GM23338 (cell line): Measurements from ENCODE around the gene SYT7. TPM values are rescaled to one million over a fixed set of nuclear protein-coding genes. Genes with fewer than 3 reads are reported as not detected.

Experiments
- ATAC-seq: fragments of 200-7000 bp; cut with Tn5 transposase; 3 replicates; pipeline ENCODE4 v1.9.1; 2020
- DNase-seq: peaks from one replicate; pipeline ENCODE4 v3.0.0-alpha.2; 2015; ENCODE audit warnings: low spot score
- H2AFZ ChIP-seq: fragments of 200-600 bp; sonication (generic); 2 replicates; pipeline ENCODE4 v1.8.0; 2016; ENCODE audit warnings: antibody characterized with exemption, mild to moderate bottlenecking, moderate library complexity
- H3F3A ChIP-seq: fragments of 200-600 bp; sonication (generic); replicated peaks from 2 replicates; pipeline ENCODE4 v1.8.0; 2017; ENCODE audit warnings: antibody characterized with exemption, mixed run types, low read depth
- H3K27ac ChIP-seq: fragments of 200-600 bp; sonication (generic); 2 replicates; pipeline ENCODE4 v1.6.1; 2016; ENCODE audit warnings: low read depth
- H3K27me3 ChIP-seq: fragments of 200-600 bp; sonication (generic); 2 replicates; pipeline ENCODE4 v1.8.0; 2016; ENCODE audit warnings: mild to moderate bottlenecking, mixed run types, moderate library complexity; ENCODE audit not compliant: insufficient read depth
- H3K36me3 ChIP-seq: fragments of 200-600 bp; sonication (generic); 2 replicates; pipeline ENCODE4 v1.8.0; 2016; ENCODE audit warnings: mild to moderate bottlenecking; ENCODE audit not compliant: insufficient read depth
- H3K4me1 ChIP-seq: fragments of 200-600 bp; sonication (generic); 2 replicates; pipeline ENCODE4 v1.8.0; 2016; ENCODE audit warnings: mild to moderate bottlenecking, moderate library complexity; ENCODE audit not compliant: insufficient read depth
- H3K4me2 ChIP-seq: fragments of 200-600 bp; sonication (generic); 2 replicates; pipeline ENCODE4 v1.7.1; 2017; ENCODE audit warnings: mixed run types
- H3K4me3 ChIP-seq: fragments of 200-600 bp; sonication (generic); 2 replicates; pipeline ENCODE4 v1.6.1; 2016; ENCODE audit warnings: mixed run types
- H3K79me2 ChIP-seq: fragments of 200-600 bp; sonication (generic); replicated peaks from 2 replicates; pipeline ENCODE4 v1.8.0; 2017; ENCODE audit warnings: mild to moderate bottlenecking; ENCODE audit not compliant: insufficient read depth
- H3K9me2 ChIP-seq: fragments of 200-600 bp; sonication (generic); 2 replicates; pipeline ENCODE4 v1.8.0; 2017; ENCODE audit not compliant: insufficient read depth
- H4K20me1 ChIP-seq: fragments of 200-600 bp; sonication (generic); replicated peaks from 2 replicates; pipeline ENCODE4 v1.8.0; 2017; ENCODE audit warnings: mild to moderate bottlenecking; ENCODE audit not compliant: insufficient read depth
- H3K27ac Mint-ChIP-seq: 2 replicates; pipeline ENCODE4 v1.8.0; 2020; ENCODE audit warnings: inconsistent platforms, mild to moderate bottlenecking, moderate library complexity, mixed read lengths
- H3K27me3 Mint-ChIP-seq: 3 replicates; pipeline ENCODE4 v1.8.0; 2022; ENCODE audit warnings: low read depth, mild to moderate bottlenecking, moderate library complexity, mixed read lengths, inconsistent platforms; ENCODE audit not compliant: insufficient read depth, poor library complexity
- H3K36me3 Mint-ChIP-seq: 3 replicates; pipeline ENCODE4 v1.8.0; 2021; ENCODE audit warnings: low read depth, mild to moderate bottlenecking, inconsistent platforms, moderate library complexity, mixed read lengths
- H3K4me1 Mint-ChIP-seq: 3 replicates; pipeline ENCODE4 v1.8.0; 2020; ENCODE audit warnings: mild to moderate bottlenecking, inconsistent platforms, mixed read lengths
- H3K4me3 Mint-ChIP-seq: 3 replicates; pipeline ENCODE4 v1.8.0; 2021; ENCODE audit warnings: moderate library complexity, mild to moderate bottlenecking, inconsistent platforms, mixed read lengths
- H3K9me3 Mint-ChIP-seq: 3 replicates; pipeline ENCODE4 v1.8.0; 2020; ENCODE audit warnings: moderate library complexity, mild to moderate bottlenecking, inconsistent platforms, mixed read lengths
- CREB1 ChIP-seq: fragments of 250-450 bp; sonication (Bioruptor Pico); IDR thresholded peaks from 2 replicates; pipeline ENCODE4 v1.5.0; 2020; ENCODE audit warnings: low read depth, mild to moderate bottlenecking, moderate library complexity
- CTCF ChIP-seq, 2 experiments: fragments of 200-600 bp in 1 of 2; sonication (generic) in 1 of 2; conservative IDR thresholded peaks; 2 replicates each; pipeline versions ENCODE4 v1.5.1 to v1.6.1; 2016 to 2017; ENCODE audit warnings: antibody characterized with exemption in 2 of 2, low read depth in 2 of 2, mild to moderate bottlenecking in 2 of 2, moderate library complexity in 1 of 2
- ETS1 ChIP-seq: IDR thresholded peaks from 2 replicates; pipeline ENCODE4 v1.6.1; 2016; ENCODE audit warnings: antibody characterized with exemption
- EZH2 ChIP-seq: fragments of 200-600 bp; sonication (generic); IDR thresholded peaks from one replicate; pipeline ENCODE4 v1.8.0; 2017; ENCODE audit warnings: antibody characterized with exemption, mild to moderate bottlenecking, low read depth; ENCODE audit not compliant: unreplicated experiment
- EZH2phosphoT487 ChIP-seq: fragments of 200-600 bp; sonication (generic); IDR thresholded peaks from one replicate; pipeline ENCODE4 v1.8.1; 2018; ENCODE audit warnings: antibody characterized with exemption; ENCODE audit not compliant: unreplicated experiment
- JUNB ChIP-seq: IDR thresholded peaks from one replicate; pipeline ENCODE4 v1.6.1; 2016; ENCODE audit warnings: antibody characterized with exemption; ENCODE audit not compliant: unreplicated experiment
- NANOG ChIP-seq: IDR thresholded peaks from 2 replicates; pipeline ENCODE4 v1.6.1; 2016; ENCODE audit warnings: antibody characterized with exemption, borderline replicate concordance
- POLR2AphosphoS5 ChIP-seq: IDR thresholded peaks from 2 replicates; pipeline ENCODE4 v1.6.1; 2016; ENCODE audit warnings: antibody characterized with exemption, low read depth
- STAT1 ChIP-seq: IDR thresholded peaks from one replicate; pipeline ENCODE4 v1.6.1; 2016; ENCODE audit warnings: antibody characterized with exemption; ENCODE audit not compliant: unreplicated experiment
- ZNF114 ChIP-seq: fragments of 250-450 bp; sonication (Bioruptor Pico); IDR thresholded peaks from 2 replicates; pipeline ENCODE4 v1.5.0; 2020; ENCODE audit warnings: mild to moderate bottlenecking, moderate library complexity
- ZNF331 ChIP-seq: fragments of 250-450 bp; sonication (Bioruptor Pico); IDR thresholded peaks from 2 replicates; pipeline ENCODE4 v1.5.0; 2020; ENCODE audit warnings: low read depth, mild to moderate bottlenecking, moderate library complexity
- polyA plus RNA-seq: library from polyadenylated mRNA; unstranded; fragments of >200 nt; fragmentation: Nextera tagmentation; extraction: Ambion mirVana; gene quantifications from 2 replicates; pipeline ENCODE4 v1.2.1, GENCODE V29; 2016
- total RNA-seq: library from RNA; depleted of rRNA; stranded (reverse); fragments of >200 nt; shearing (Covaris generic); gene quantifications from 2 replicates; pipeline ENCODE4 v1.2.3, GENCODE V29; 2014
- TF ChIP-seq, protein P1 (sequence below): fragments of 250-450 bp; sonication (Bioruptor Pico); IDR thresholded peaks from 2 replicates; pipeline ENCODE4 v1.5.0; 2020; ENCODE audit warnings: mild to moderate bottlenecking, moderate library complexity
- TF ChIP-seq, protein P2 (sequence below): IDR thresholded peaks from one replicate; pipeline ENCODE4 v1.6.1; 2018; ENCODE audit warnings: antibody characterized with exemption; ENCODE audit not compliant: unreplicated experiment

The SYT7 gene
- total and polyA plus RNA-seq, 2 experiments from 2014 or later: 1.6 to 10.3 TPM

DNA sequence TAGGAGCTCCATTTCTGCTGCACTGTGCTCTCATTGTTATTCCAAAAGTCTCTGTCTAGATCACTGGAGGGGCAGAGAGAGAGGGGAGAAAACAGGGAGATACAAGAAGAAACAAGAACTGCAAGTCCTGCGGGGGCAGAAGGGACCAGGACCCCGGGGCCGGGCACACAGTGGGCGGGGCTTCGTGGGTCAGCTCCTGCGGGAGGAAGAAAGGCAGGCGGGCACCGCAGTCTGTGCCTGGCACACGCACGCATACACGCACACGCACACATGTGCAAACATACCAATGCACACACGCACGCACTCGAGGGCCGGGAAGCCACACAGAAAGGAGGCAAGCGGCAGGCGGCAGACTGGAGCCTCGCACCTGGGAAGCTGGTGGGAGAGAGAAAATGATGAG is 33.6 kb downstream of the SYT7 start:
- H3K79me2 ChIP-seq: no peaks in the 10 kb centered on the region
- no peak overlapping the region for H2AFZ ChIP-seq
- H3K4me1 Mint-ChIP-seq: peaks cover 30% of the 10 kb centered on the region
- H3K4me2 ChIP-seq: no peak overlapping the region
- no peaks in the 10 kb centered on the region; the same call in 2 of the 3 replicates for H3K36me3 Mint-ChIP-seq
- H3K9me2 ChIP-seq: peaks cover 9% of the 10 kb centered on the region
- no peaks in the 10 kb centered on the region for H3K27me3 ChIP-seq
- no peaks in the 10 kb centered on the region for H3K9me3 Mint-ChIP-seq
- ATAC-seq (no peak), DNase-seq (no peak)
- no peak overlapping the region for H3K4me3 ChIP-seq
- no peak overlapping the region for H3K27ac Mint-ChIP-seq
- peaks cover 11% of the 10 kb centered on the region for H3K27me3 Mint-ChIP-seq
- no peaks in the 10 kb centered on the region for H3F3A ChIP-seq
- H3K4me3 Mint-ChIP-seq: no peak overlapping the region
- TF ChIP-seq EZH2 (no peak), EZH2phosphoT487 (no peak), STAT1 (no peak), CTCF (conservative IDR thresholded peaks at IDR 0.05; ENCODE audit: low read depth in 2 of 2) (no peak), ETS1 (no peak), ZNF114 (CRISPR knock-in tag) (no peak), CREB1 (CRISPR knock-in tag) (no peak), JUNB (no peak), POLR2AphosphoS5 (no peak), NANOG (no peak), ZNF331 (CRISPR knock-in tag) (no peak)
- TF ChIP-seq, protein P1, sequence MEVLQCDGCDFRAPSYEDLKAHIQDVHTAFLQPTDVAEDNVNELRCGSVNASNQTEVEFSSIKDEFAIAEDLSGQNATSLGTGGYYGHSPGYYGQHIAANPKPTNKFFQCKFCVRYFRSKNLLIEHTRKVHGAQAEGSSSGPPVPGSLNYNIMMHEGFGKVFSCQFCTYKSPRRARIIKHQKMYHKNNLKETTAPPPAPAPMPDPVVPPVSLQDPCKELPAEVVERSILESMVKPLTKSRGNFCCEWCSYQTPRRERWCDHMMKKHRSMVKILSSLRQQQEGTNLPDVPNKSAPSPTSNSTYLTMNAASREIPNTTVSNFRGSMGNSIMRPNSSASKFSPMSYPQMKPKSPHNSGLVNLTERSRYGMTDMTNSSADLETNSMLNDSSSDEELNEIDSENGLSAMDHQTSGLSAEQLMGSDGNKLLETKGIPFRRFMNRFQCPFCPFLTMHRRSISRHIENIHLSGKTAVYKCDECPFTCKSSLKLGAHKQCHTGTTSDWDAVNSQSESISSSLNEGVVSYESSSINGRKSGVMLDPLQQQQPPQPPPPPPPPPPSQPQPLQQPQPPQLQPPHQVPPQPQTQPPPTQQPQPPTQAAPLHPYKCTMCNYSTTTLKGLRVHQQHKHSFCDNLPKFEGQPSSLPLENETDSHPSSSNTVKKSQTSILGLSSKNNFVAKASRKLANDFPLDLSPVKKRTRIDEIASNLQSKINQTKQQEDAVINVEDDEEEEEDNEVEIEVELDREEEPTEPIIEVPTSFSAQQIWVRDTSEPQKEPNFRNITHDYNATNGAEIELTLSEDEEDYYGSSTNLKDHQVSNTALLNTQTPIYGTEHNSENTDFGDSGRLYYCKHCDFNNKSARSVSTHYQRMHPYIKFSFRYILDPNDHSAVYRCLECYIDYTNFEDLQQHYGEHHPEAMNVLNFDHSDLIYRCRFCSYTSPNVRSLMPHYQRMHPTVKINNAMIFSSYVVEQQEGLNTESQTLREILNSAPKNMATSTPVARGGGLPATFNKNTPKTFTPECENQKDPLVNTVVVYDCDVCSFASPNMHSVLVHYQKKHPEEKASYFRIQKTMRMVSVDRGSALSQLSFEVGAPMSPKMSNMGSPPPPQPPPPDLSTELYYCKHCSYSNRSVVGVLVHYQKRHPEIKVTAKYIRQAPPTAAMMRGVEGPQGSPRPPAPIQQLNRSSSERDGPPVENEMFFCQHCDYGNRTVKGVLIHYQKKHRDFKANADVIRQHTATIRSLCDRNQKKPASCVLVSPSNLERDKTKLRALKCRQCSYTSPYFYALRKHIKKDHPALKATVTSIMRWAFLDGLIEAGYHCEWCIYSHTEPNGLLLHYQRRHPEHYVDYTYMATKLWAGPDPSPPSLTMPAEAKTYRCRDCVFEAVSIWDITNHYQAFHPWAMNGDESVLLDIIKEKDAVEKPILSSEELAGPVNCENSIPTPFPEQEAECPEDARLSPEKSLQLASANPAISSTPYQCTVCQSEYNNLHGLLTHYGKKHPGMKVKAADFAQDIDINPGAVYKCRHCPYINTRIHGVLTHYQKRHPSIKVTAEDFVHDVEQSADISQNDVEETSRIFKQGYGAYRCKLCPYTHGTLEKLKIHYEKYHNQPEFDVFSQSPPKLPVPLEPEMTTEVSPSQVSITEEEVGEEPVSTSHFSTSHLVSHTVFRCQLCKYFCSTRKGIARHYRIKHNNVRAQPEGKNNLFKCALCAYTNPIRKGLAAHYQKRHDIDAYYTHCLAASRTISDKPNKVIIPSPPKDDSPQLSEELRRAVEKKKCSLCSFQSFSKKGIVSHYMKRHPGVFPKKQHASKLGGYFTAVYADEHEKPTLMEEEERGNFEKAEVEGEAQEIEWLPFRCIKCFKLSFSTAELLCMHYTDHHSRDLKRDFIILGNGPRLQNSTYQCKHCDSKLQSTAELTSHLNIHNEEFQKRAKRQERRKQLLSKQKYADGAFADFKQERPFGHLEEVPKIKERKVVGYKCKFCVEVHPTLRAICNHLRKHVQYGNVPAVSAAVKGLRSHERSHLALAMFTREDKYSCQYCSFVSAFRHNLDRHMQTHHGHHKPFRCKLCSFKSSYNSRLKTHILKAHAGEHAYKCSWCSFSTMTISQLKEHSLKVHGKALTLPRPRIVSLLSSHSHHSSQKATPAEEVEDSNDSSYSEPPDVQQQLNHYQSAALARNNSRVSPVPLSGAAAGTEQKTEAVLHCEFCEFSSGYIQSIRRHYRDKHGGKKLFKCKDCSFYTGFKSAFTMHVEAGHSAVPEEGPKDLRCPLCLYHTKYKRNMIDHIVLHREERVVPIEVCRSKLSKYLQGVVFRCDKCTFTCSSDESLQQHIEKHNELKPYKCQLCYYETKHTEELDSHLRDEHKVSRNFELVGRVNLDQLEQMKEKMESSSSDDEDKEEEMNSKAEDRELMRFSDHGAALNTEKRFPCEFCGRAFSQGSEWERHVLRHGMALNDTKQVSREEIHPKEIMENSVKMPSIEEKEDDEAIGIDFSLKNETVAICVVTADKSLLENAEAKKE (CRISPR knock-in tag): no peak
- TF ChIP-seq, protein P2, sequence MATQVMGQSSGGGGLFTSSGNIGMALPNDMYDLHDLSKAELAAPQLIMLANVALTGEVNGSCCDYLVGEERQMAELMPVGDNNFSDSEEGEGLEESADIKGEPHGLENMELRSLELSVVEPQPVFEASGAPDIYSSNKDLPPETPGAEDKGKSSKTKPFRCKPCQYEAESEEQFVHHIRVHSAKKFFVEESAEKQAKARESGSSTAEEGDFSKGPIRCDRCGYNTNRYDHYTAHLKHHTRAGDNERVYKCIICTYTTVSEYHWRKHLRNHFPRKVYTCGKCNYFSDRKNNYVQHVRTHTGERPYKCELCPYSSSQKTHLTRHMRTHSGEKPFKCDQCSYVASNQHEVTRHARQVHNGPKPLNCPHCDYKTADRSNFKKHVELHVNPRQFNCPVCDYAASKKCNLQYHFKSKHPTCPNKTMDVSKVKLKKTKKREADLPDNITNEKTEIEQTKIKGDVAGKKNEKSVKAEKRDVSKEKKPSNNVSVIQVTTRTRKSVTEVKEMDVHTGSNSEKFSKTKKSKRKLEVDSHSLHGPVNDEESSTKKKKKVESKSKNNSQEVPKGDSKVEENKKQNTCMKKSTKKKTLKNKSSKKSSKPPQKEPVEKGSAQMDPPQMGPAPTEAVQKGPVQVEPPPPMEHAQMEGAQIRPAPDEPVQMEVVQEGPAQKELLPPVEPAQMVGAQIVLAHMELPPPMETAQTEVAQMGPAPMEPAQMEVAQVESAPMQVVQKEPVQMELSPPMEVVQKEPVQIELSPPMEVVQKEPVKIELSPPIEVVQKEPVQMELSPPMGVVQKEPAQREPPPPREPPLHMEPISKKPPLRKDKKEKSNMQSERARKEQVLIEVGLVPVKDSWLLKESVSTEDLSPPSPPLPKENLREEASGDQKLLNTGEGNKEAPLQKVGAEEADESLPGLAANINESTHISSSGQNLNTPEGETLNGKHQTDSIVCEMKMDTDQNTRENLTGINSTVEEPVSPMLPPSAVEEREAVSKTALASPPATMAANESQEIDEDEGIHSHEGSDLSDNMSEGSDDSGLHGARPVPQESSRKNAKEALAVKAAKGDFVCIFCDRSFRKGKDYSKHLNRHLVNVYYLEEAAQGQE: no peak
- H4K20me1 ChIP-seq: no peaks in the 10 kb centered on the region
- peaks cover 2% of the 10 kb centered on the region; the same call in 1 of the 2 replicates for H3K4me1 ChIP-seq
- no peak overlapping the region for H3K27ac ChIP-seq
- no peaks in the 10 kb centered on the region for H3K36me3 ChIP-seq
